Measurements from ENCODE around the gene PILRB.
"Not testable (repeated sequence)": the region's sequence is repeated elsewhere in the genome, so short reads cannot be mapped to it uniquely, and the experiment has no call there.

Gene PILRB

GRCh38 chr7:100358027-100358856 is at the start of gene PILRB:
Gene PILRB, plus strand, starts transcription at chr7:100358117. Its CDS starts 186 bp downstream, at chr7:100358303.
- DNase-seq: no peak

- not testable (repeated sequence) for DNase-seq
These were observed 39.6 kb upstream of the PILRB start for GRCh38 chr7:100318329-100318728.

GRCh38 chr7:100321648-100322047 is 36.3 kb upstream of the PILRB start:
- DNase-seq: not testable (repeated sequence)

GRCh38 chr7:100324194-100324593 is 33.7 kb upstream of the PILRB start:
- DNase-seq: not testable (repeated sequence)

- DNase-seq: not testable (repeated sequence)
These were observed 32.2 kb upstream of the PILRB start for GRCh38 chr7:100325671-100326070.

GRCh38 chr7:100326914-100327313 is 31.0 kb upstream of the PILRB start:
- DNase-seq: not testable (repeated sequence)

- peak; percentile 28 for DNase-seq
These were observed 22.1 kb upstream of the PILRB start for GRCh38 chr7:100335566-100336466.

GRCh38 chr7:100338083-100338696 is 19.7 kb upstream of the PILRB start:
- DNase-seq: not testable (repeated sequence)

- DNase-seq: not testable (repeated sequence)
These were observed 16.6 kb upstream of the PILRB start for GRCh38 chr7:100341286-100341685.

- DNase-seq: no peak
These were observed 15.2 kb upstream of the PILRB start for GRCh38 chr7:100342765-100343164.

GRCh38 chr7:100344124-100344559 is 13.8 kb upstream of the PILRB start:
- DNase-seq: not testable (repeated sequence)

GRCh38 chr7:100344560-100345287 is 13.2 kb upstream of the PILRB start:
- DNase-seq: not testable (repeated sequence)

GRCh38 chr7:100345288-100345672 is 12.6 kb upstream of the PILRB start:
- not testable (repeated sequence) for DNase-seq

- DNase-seq: no peak
These were observed 11.0 kb upstream of the PILRB start for GRCh38 chr7:100346921-100347320.

- DNase-seq: no peak
These were observed 9.1 kb upstream of the PILRB start for GRCh38 chr7:100348805-100349204.

GRCh38 chr7:100349757-100350156 is 8.2 kb upstream of the PILRB start:
- DNase-seq: no peak

GRCh38 chr7:100351657-100352058 is 6.3 kb upstream of the PILRB start:
- no peak for DNase-seq

GRCh38 chr7:100352230-100352781 is 5.6 kb upstream of the PILRB start:
- DNase-seq: not testable (repeated sequence)

GRCh38 chr7:100352984-100353684 is 4.8 kb upstream of the PILRB start:
- DNase-seq: no peak

GRCh38 chr7:100353685-100354330 is 4.1 kb upstream of the PILRB start:
- no peak for DNase-seq
